ENCODE results near the gene PRKG1. TPM values are rescaled to one million over a fixed set of nuclear protein-coding genes. Genes with fewer than 3 reads are reported as not detected.
"Not testable (repeated sequence)": the region's sequence is repeated elsewhere in the genome, so short reads cannot be mapped to it uniquely, and the experiment has no call there.

The PRKG1 gene
- total and polyA plus RNA-seq, 8 donors = 1.2 to 9.6 (median 2.9) TPM

GRCh38 chr10:51158832-51159231 lies 84.5 kb downstream of the PRKG1 start:
- H3K27me3 ChIP-seq = no peaks in the 10 kb centered on the region
- no peak for ATAC-seq
- 98 to 99% methylated on average over 3 of the region's 3 CpGs for WGBS, 2 donors
- peaks cover 0 to 4% (median 0%) of the 10 kb centered on the region in 3 donors for H3K4me1 ChIP-seq
- intact Hi-C loops (cut with DNase I) = no loop called here
- H3K36me3 ChIP-seq = no peaks in the 10 kb centered on the region
- no peak for DNase-seq
- H3K4me3 ChIP-seq = no peak overlapping the region
- FAIRE-seq = no peak
- TF ChIP-seq, protein P1, sequence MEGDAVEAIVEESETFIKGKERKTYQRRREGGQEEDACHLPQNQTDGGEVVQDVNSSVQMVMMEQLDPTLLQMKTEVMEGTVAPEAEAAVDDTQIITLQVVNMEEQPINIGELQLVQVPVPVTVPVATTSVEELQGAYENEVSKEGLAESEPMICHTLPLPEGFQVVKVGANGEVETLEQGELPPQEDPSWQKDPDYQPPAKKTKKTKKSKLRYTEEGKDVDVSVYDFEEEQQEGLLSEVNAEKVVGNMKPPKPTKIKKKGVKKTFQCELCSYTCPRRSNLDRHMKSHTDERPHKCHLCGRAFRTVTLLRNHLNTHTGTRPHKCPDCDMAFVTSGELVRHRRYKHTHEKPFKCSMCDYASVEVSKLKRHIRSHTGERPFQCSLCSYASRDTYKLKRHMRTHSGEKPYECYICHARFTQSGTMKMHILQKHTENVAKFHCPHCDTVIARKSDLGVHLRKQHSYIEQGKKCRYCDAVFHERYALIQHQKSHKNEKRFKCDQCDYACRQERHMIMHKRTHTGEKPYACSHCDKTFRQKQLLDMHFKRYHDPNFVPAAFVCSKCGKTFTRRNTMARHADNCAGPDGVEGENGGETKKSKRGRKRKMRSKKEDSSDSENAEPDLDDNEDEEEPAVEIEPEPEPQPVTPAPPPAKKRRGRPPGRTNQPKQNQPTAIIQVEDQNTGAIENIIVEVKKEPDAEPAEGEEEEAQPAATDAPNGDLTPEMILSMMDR (IDR thresholded peaks at IDR 0.05) = no peak
- no peaks in the 10 kb centered on the region for H3K9me3 ChIP-seq
- no peak overlapping the region for H3K27ac ChIP-seq

- TF ChIP-seq, protein P1 (IDR thresholded peaks at IDR 0.05) = no peak
- Histone ChIP-seq H3K4me3 (no peak overlapping the region), H3K27ac (no peak overlapping the region), H3K4me1 (peaks cover 0 to 4% (median 0%) of the 10 kb centered on the region in 3 donors), H3K27me3 (no peaks in the 10 kb centered on the region), H3K36me3 (no peaks in the 10 kb centered on the region), H3K9me3 (no peaks in the 10 kb centered on the region)
- ATAC-seq = no peak
- no peak for FAIRE-seq
- intact Hi-C loops (cut with DNase I) = no loop called here
- WGBS, 2 donors = 93 to 94% methylated on average over 1 of the region's 1 CpG
- DNase-seq = no peak
Observed at GRCh38 chr10:51159841-51160240, 85.6 kb downstream of the PRKG1 start.

DNA sequence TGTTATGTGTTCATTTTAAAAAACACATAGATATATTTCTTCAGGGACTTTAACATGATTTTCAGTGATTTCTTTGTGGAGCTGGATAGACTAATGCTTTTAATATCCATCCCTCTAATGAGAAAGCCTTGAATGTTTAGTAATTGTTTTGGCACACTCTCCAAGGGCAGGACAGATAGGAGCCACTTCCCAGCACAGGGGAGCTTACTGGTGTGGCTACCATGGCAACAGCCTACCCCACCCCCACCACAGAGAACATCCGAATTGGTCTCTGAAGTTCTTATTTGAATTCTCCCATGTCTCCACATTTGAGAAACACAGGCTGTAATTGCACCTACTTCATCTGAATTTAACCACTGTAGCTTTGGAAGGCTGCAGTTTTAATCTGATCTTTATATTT lies 87.7 kb downstream of the PRKG1 start:
- DNase-seq (peak in 1 of 6 donors; percentile 5), ATAC-seq (peak in 3 of 4 donors; percentile 39 to 53 (median 51)), FAIRE-seq (no peak)
- TF ChIP-seq, protein P1 (IDR thresholded peaks at IDR 0.05) = no peak
- H3K27ac ChIP-seq = no peak overlapping the region
- intact Hi-C loops (cut with DNase I) = no loop called here
- no peak overlapping the region for H3K4me3 ChIP-seq
- no peaks in the 10 kb centered on the region for H3K27me3 ChIP-seq
- 18 to 30% methylated on average over 1 of the region's 1 CpG for WGBS, 2 donors
- H3K36me3 ChIP-seq = no peaks in the 10 kb centered on the region
- peaks cover 0 to 4% (median 0%) of the 10 kb centered on the region in 3 donors for H3K4me1 ChIP-seq
- H3K9me3 ChIP-seq = no peaks in the 10 kb centered on the region

DNA sequence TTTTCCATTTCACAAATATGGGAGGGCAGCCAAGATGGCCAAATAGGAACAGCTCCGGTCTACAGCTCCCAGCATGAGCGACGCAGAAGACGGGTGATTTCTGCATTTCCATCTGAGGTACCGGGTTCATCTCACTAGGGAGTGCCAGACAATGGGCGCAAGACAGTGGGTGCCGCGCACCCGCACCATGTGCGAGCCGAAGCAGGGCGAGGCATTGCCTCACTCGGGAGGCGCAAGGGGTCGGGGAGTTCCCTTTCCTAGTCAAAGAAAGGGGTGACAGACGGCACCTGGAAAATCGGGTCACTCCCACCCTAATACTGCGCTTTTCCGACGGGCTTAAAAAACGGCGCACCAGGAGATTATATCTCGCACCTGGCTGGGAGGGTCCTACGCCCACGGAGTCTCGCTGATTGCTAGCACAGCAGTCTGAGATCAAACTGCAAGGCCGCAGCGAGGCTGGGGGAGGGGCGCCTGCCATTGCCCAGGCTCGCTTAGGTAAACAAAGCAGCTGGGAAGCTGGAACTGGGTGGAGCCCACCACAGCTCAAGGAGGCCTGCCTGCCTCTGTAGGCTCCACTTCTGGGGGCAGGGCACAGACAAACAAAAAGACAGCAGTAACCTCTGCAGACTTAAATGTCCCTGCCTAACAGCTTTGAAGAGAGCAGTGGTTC lies 89.2 kb downstream of the PRKG1 start:
- H3K4me1 ChIP-seq; H3K36me3 ChIP-seq; H3K27me3 ChIP-seq; FAIRE-seq; intact Hi-C loops (cut with DNase I); H3K4me3 ChIP-seq; ATAC-seq; H3K27ac ChIP-seq; H3K9me3 ChIP-seq: not testable (repeated sequence)
- 96 to 97% methylated on average over 30 of the region's 30 CpGs for WGBS, 2 donors
- peak in 1 of 6 donors; percentile 9 for DNase-seq

GRCh38 chr10:51168086-51168815 lies 94.0 kb downstream of the PRKG1 start:
- H3K27ac ChIP-seq = no peak overlapping the region
- no peaks in the 10 kb centered on the region for H3K4me1 ChIP-seq
- intact Hi-C loops (cut with DNase I) = no loop called here
- H3K36me3 ChIP-seq = no peaks in the 10 kb centered on the region
- TF ChIP-seq, protein P1 (IDR thresholded peaks at IDR 0.05) = no peak
- FAIRE-seq (no peak), DNase-seq (no peak), ATAC-seq (no peak)
- 65 to 73% methylated on average over 2 of the region's 2 CpGs for WGBS, 2 donors
- no peak overlapping the region for H3K4me3 ChIP-seq
- H3K27me3 ChIP-seq = no peaks in the 10 kb centered on the region
- no peaks in the 10 kb centered on the region for H3K9me3 ChIP-seq
